Raji (cell line): ENCODE measurements around the gene WNT4.

ENCODE experiments used
- POLR2A ChIP-seq: IDR thresholded peaks from 2 replicates; pipeline ENCODE4 v1.6.1; 2011; ENCODE audit warnings: low read depth, low read length, control low read depth; ENCODE audit not compliant: insufficient read depth

Gene WNT4

DNA sequence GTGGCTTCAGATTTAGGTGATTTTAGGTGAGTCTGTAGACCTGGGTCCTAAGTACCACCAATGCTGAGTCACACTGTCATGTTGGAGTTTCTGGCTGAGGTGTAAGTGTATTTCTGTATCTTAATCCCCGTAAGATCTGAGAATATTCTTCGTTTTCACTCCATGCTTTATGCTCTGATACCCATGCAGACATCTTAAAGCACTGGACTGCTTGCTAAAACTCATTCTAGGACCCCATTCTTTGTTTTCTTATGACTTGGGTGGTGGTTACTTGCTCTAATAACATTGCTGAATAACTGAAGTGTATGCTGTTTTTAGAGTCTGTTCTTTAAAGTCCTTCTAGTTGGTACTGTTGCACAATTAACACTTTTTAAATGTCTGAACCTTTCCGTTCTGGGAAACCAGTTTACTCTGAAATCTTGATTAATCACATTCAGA lies 53.7 kb downstream of the WNT4 start:
- TF ChIP-seq POLR2A = no peak

DNA sequence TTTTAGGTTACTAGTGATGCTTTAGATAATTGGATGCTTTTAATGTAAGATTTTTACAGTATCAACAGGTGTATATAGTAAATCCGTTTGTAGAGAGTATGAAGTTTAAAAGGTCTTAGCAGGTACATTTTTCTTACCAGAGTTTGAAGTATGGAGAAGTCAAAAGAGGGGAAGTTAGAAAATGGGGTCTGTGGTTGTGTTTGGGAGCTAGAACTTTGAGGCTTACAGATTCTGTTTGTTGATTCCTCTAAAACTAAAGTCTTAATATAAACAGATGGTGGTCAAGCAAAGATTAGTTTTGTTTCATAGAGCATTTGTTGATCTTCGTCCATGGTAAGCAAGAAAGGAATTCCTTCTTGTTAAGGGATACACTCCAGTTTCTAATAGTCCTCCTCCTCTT lies 54.6 kb downstream of the WNT4 start:
- no peak for TF ChIP-seq POLR2A

DNA sequence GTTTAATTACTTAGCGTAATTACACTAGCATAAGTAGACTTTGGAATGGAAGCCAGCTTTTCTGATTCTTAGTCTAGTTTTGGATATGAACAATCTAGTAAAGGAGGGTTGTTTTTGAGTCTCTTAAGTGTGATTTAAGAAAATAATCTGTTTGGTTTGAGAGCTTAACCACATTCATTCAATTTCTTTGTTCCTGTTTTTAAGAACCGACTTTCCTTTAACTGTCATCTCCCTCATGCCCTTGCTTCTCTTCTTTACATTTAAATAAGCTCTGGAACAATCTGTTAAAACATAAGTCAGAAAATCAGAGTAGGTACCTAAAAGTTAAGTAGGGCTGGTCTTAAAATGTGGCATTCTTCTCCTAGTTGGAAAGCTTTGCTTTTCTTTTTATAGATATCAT lies 62.7 kb downstream of the WNT4 start:
- TF ChIP-seq POLR2A = no peak

DNA sequence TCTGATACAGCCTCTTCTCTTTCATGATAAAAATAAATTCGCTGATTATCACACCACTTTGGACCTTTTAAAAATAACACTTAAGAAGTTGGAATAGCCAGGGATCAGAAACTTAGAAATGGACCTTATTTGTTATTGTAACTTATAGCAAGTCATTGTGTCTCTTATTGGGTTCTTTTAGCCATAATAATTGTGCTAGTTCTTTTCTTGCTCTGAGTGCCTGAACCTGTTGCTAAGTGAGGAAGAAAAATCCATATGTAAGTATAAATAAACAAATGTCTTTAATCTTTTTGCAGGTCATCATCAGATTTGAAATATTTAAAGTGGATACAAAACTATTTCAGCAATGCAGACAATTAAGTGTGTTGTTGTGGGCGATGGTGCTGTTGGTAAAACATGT lies 64.8 kb downstream of the WNT4 start:
- no peak for TF ChIP-seq POLR2A

DNA sequence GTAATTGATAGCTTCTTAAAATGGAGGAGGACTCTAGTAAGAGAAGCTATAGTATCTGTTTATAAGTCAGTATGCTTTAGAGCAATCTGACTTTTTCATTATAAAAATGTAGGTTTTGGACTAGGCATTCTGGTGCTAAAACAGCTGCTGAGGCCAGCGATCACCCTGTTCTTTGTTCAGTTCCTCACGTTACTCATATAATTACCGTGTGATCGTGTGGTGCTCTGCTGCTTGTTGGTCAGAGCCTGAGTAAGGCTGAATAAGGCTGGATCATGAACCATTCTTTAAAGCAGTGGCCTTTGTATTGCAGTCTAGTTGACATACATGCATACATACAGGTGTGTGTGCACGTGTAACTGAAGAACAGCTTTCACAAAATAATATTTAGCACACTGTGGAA lies 65.2 kb downstream of the WNT4 start:
- TF ChIP-seq POLR2A = no peak

DNA sequence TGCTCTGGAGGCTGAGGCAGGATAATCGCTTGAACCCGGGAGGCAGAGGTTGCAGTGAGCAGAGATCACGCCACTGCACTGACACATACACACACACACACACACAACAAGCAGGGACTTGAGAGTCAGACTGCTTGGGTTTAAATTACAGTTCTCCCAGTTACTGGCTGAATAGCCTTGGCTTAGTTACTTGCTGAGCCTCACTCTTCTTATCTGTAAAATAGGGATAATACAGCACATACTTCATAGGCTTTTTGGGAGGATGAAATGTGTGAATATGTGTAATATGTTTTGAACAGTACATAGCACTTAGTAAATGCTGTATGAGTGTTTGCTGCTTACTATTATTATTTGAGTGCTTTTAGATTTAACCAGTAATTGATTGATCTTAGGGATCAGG lies 66.6 kb downstream of the WNT4 start:
- TF ChIP-seq POLR2A = no peak

DNA sequence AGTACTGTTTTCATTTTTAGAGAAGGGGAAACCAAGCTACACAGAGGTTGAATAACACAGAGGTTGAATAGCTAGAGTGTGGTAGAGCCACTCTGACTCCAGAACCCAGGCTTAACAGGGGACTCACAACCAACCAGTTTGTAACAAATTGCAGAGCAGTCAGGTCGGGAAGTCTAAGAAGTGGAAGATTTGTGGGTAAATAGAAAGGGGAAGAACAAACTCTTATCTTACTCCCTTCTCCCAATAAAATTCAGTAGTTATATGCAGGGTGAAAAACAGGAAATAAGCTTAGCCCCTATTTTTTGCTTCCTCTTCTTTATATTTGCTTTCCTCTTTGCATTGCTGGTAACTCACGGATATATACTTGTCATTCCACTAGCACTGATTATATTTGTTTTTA lies 67.2 kb downstream of the WNT4 start:
- no peak for TF ChIP-seq POLR2A

DNA sequence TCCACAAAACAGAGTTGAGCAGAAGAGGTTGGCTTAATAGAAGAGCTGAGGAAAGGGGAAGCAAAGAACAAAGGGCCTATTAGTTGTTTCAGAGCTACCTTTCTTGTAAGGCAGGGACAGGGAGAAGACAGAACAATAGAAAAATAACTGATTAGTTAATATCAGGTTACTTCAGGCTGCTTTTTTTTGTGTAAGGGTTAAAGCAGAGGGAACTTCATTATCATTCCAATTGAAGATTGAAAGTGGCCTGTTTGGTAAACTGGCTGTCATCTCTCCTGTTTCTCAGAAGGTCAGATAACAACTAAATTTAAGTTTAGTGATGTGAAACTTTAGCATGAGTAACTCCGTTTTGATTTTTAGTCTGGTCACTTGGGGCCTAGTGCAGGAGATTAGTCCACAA lies 68.1 kb downstream of the WNT4 start:
- TF ChIP-seq POLR2A = no peak

DNA sequence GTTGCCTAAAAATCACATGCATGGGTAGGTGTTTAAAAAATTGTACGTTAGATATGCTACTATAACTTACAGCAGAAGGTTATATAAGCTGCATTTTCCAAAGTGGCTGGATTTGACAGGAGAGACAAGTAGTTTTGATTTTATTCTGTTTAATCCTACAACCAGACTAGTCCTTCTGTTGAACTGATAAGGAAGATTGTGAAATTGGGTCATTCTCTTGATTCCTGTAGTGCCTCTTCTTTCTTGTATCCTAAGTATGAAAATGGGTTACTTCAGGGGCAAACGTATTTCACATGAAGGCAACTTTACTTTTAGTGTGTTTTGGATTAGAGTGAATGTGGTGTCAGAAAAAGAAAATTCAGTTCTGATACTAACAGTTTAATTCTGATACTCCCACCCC lies 71.4 kb downstream of the WNT4 start:
- no peak for TF ChIP-seq POLR2A
